Adrenal gland (tissue), 5 donors: ENCODE measurements around the gene E2F6.

ENCODE experiments used
- POLR2A ChIP-seq, 2 donors: fragments of 450-650 bp; IDR thresholded peaks; one replicate each; pipeline ENCODE4 v1.6.1; 2017; ENCODE audit warnings: antibody characterized with exemption in 2 of 2, mild to moderate bottlenecking in 2 of 2, moderate library complexity in 1 of 2
- TF ChIP-seq, protein P1 (sequence below), 6 experiments: fragments of 450-650 bp in 4 of 6; fragments of 200-600 bp in 2 of 6; sonication (generic) in 1 of 6; IDR thresholded peaks; 1 replicate in 5 of 6; 2 replicates in 1 of 6; pipeline versions ENCODE4 v1.5.1 to v1.8.0; 2016 to 2021; ENCODE audit warnings: antibody characterized with exemption in 6 of 6, mild to moderate bottlenecking in 2 of 6, moderate library complexity in 1 of 6
- donor health status: DM: no; HTN: no; CAD: no.

- TF ChIP-seq, protein P1, sequence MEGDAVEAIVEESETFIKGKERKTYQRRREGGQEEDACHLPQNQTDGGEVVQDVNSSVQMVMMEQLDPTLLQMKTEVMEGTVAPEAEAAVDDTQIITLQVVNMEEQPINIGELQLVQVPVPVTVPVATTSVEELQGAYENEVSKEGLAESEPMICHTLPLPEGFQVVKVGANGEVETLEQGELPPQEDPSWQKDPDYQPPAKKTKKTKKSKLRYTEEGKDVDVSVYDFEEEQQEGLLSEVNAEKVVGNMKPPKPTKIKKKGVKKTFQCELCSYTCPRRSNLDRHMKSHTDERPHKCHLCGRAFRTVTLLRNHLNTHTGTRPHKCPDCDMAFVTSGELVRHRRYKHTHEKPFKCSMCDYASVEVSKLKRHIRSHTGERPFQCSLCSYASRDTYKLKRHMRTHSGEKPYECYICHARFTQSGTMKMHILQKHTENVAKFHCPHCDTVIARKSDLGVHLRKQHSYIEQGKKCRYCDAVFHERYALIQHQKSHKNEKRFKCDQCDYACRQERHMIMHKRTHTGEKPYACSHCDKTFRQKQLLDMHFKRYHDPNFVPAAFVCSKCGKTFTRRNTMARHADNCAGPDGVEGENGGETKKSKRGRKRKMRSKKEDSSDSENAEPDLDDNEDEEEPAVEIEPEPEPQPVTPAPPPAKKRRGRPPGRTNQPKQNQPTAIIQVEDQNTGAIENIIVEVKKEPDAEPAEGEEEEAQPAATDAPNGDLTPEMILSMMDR (IDR thresholded peaks at IDR 0.05): peak; percentile 85 to 96 (median 92)
- no peak for TF ChIP-seq POLR2A (IDR thresholded peaks at IDR 0.05)
Measured at GRCh38 chr2:11477994-11478393, 12.0 kb upstream of the E2F6 start.
